Caco-2 (cell line): ENCODE data around the gene KLHL29. TPM values are rescaled to one million over a fixed set of nuclear protein-coding genes. Genes with fewer than 3 reads are reported as not detected.

Source experiments
- BruUV-seq: library from RNA; stranded (reverse); fragments of 400-500 nt; replicated peaks from 2 replicates; lab custom pipeline; 2021; lab: Mats Ljungman, UMichigan
- CTCF ChIA-PET: fragments of 300-600 bp; sonication (Branson Sonifier 250); formaldehyde crosslinking; loops from one replicate; lab custom pipeline; 2022; ENCODE audit warnings: antibody characterized with exemption; lab: Charles Lee
- POLR2A ChIA-PET: fragments of 300-600 bp; sonication (Branson Sonifier 250); formaldehyde crosslinking; loops from one replicate; lab custom pipeline; 2022; ENCODE audit warnings: antibody characterized with exemption; lab: Charles Lee
- DNase-seq, 2 experiments: peaks; one replicate each; pipeline versions ENCODE4 v3.0.0 to v3.0.0-alpha.2; 2020 to 2022
- H3K27me3 ChIP-seq: replicated peaks from 2 replicates; pipeline ENCODE4 v1.6.0; 2011; ENCODE audit warnings: low read length; ENCODE audit not compliant: control insufficient read depth, insufficient read depth
- H3K36me3 ChIP-seq: 2 replicates; pipeline ENCODE4 v1.5.1; 2011; ENCODE audit warnings: low read length; ENCODE audit not compliant: control insufficient read depth, insufficient read depth
- H3K4me1 ChIP-seq: fragments of 250-450 bp; sonication (Bioruptor Pico); 2 replicates; pipeline ENCODE4 v1.5.1; 2020; ENCODE audit warnings: mild to moderate bottlenecking
- H3K4me3 ChIP-seq: 2 replicates; pipeline ENCODE4 v1.5.1; 2011; ENCODE audit warnings: low read depth, mild to moderate bottlenecking, control low read depth, low read length
- H3K9me3 ChIP-seq: fragments of 250-450 bp; sonication (Bioruptor Pico); 2 replicates; pipeline ENCODE4 v1.5.1; 2020; ENCODE audit warnings: mild to moderate bottlenecking, moderate library complexity
- H3K27ac Mint-ChIP-seq: one replicate; pipeline ENCODE4 v1.8.0; 2022; ENCODE audit warnings: mixed read lengths; ENCODE audit not compliant: unreplicated experiment
- H3K27me3 Mint-ChIP-seq: one replicate; pipeline ENCODE4 v1.8.0; 2022; ENCODE audit warnings: mixed read lengths; ENCODE audit not compliant: insufficient read depth, unreplicated experiment
- H3K36me3 Mint-ChIP-seq: one replicate; pipeline ENCODE4 v1.8.0; 2022; ENCODE audit warnings: mild to moderate bottlenecking, mixed read lengths; ENCODE audit not compliant: insufficient read depth, unreplicated experiment
- H3K4me1 Mint-ChIP-seq: one replicate; pipeline ENCODE4 v1.8.0; 2022; ENCODE audit warnings: low read depth, mixed read lengths; ENCODE audit not compliant: unreplicated experiment
- H3K4me3 Mint-ChIP-seq: one replicate; pipeline ENCODE4 v1.8.0; 2022; ENCODE audit warnings: mild to moderate bottlenecking, moderate library complexity, mixed read lengths; ENCODE audit not compliant: unreplicated experiment
- H3K9me3 Mint-ChIP-seq: one replicate; pipeline ENCODE4 v1.8.0; 2022; ENCODE audit warnings: mixed read lengths; ENCODE audit not compliant: unreplicated experiment
- intact Hi-C: fragments of 100-400 bp; cut with micrococcal nuclease; formaldehyde crosslinking; loops from one replicate; pipeline ENCODE4 v1.10.0; 2022; ENCODE audit not compliant: unreplicated experiment
- total RNA-seq: library from RNA; stranded (reverse); gene quantifications from 2 replicates; pipeline ENCODE4 v1.2.3, GENCODE V29; 2022
- TF ChIP-seq, protein P1 (sequence below), 2 experiments: fragments of 200-600 bp in 1 of 2; IDR thresholded peaks; 1 replicate in 1 of 2; 2 replicates in 1 of 2; pipeline versions ENCODE4 v1.5.1 to v1.8.0; 2011 to 2022; ENCODE audit warnings: antibody characterized with exemption in 1 of 2, control low read depth in 1 of 2, inconsistent platforms in 1 of 2, low read depth in 1 of 2, low read length in 1 of 2, mild to moderate bottlenecking in 1 of 2, moderate library complexity in 1 of 2; ENCODE audit not compliant: insufficient read depth in 1 of 2, severe bottlenecking in 1 of 2, unreplicated experiment in 1 of 2

Gene KLHL29
- total RNA-seq, 1 experiment from 2014 or later, result 0.61 TPM

DNA sequence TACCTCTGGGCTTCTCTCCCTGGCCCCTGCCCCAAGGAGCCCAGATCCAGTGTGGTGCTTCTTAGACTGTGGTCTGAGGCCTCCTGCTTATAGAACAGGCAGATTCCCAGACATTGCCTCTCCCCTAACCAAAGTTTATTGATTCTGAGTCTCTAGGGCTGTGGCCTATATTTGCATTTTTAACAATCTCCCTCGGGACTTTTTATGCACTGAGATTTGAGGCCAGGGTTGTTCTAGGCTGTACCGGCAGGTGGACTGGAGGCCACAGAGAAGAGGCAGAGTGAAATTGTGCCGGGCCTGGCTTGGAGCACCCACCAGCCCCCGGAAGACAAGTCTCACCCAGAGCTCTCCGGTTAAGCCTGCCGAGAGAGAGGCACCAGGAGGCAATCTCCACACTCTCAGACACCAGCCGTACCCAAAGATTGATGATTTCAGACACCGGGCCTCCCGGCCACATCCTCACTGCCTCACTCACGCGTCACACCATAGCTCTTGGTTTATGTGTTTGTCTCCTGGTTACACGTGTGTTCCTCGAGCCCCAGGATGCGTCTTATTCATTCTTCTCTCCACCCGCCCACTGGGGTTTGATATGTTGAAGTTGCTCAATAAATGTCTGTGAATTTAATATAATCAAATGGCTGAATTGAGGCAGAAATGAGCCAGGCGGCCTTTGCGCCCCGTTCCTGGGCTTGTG lies 203.7 kb downstream of the KLHL29 start:
- Histone ChIP-seq H3K27me3 (no peaks in the 10 kb centered on the region; the same call in 1 of the 2 replicates), H3K4me3 (no peak overlapping the region), H3K4me1 (no peaks in the 10 kb centered on the region), H3K9me3 (no peaks in the 10 kb centered on the region), H3K36me3 (no peaks in the 10 kb centered on the region)
- Mint-ChIP-seq H3K27me3 (peaks cover 3% of the 10 kb centered on the region), H3K4me3 (no peak overlapping the region), H3K27ac (no peak overlapping the region), H3K9me3 (no peaks in the 10 kb centered on the region), H3K4me1 (no peaks in the 10 kb centered on the region), H3K36me3 (no peaks in the 10 kb centered on the region)
- DNase-seq, result no peak
- no TSS peak for BruUV-seq
- TF ChIP-seq, protein P1, sequence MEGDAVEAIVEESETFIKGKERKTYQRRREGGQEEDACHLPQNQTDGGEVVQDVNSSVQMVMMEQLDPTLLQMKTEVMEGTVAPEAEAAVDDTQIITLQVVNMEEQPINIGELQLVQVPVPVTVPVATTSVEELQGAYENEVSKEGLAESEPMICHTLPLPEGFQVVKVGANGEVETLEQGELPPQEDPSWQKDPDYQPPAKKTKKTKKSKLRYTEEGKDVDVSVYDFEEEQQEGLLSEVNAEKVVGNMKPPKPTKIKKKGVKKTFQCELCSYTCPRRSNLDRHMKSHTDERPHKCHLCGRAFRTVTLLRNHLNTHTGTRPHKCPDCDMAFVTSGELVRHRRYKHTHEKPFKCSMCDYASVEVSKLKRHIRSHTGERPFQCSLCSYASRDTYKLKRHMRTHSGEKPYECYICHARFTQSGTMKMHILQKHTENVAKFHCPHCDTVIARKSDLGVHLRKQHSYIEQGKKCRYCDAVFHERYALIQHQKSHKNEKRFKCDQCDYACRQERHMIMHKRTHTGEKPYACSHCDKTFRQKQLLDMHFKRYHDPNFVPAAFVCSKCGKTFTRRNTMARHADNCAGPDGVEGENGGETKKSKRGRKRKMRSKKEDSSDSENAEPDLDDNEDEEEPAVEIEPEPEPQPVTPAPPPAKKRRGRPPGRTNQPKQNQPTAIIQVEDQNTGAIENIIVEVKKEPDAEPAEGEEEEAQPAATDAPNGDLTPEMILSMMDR (IDR thresholded peaks at IDR 0.05; ENCODE audit: insufficient read depth in 1 of 2, low read depth in 1 of 2, low read length in 1 of 2, severe bottlenecking in 1 of 2, unreplicated experiment in 1 of 2), result no peak
- intact Hi-C loops, result no loop called here
- CTCF ChIA-PET, result no interaction called here
- POLR2A ChIA-PET, result no interaction called here

DNA sequence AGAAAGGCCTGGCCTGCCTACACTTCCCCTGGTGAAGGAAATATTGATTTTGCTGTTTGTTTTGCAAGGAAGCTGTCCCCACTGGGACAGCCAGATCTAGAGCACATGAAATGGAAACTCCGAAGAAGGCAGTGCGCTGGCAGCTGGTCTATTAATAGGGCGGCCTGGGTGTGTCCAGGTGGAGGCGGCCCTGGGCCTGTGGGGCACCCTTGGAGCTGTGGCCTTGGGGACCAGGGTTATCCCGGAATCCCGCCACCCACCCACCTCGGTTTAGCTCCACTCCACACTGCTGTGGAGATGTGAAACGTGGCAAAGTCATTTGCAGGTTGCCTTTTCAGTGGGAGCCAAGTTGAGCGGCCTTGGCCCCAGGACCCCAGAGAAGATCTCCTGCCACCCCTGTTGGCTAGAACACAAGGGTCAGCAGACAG lies 204.3 kb downstream of the KLHL29 start:
- Mint-ChIP-seq H3K36me3 (no peaks in the 10 kb centered on the region), H3K4me1 (no peaks in the 10 kb centered on the region), H3K27ac (no peak overlapping the region), H3K4me3 (no peak overlapping the region), H3K27me3 (peaks cover 3% of the 10 kb centered on the region), H3K9me3 (no peaks in the 10 kb centered on the region)
- intact Hi-C loops, result no loop called here
- ChIA-PET CTCF (no interaction called here), POLR2A (no interaction called here)
- Histone ChIP-seq H3K9me3 (no peaks in the 10 kb centered on the region), H3K4me1 (no peaks in the 10 kb centered on the region), H3K27me3 (no peaks in the 10 kb centered on the region; the same call in 1 of the 2 replicates), H3K36me3 (no peaks in the 10 kb centered on the region), H3K4me3 (no peak overlapping the region)
- BruUV-seq, result no TSS peak
- no peak for DNase-seq
- TF ChIP-seq, protein P1 (IDR thresholded peaks at IDR 0.05; ENCODE audit: insufficient read depth in 1 of 2, low read depth in 1 of 2, low read length in 1 of 2, severe bottlenecking in 1 of 2, unreplicated experiment in 1 of 2), result no peak

DNA sequence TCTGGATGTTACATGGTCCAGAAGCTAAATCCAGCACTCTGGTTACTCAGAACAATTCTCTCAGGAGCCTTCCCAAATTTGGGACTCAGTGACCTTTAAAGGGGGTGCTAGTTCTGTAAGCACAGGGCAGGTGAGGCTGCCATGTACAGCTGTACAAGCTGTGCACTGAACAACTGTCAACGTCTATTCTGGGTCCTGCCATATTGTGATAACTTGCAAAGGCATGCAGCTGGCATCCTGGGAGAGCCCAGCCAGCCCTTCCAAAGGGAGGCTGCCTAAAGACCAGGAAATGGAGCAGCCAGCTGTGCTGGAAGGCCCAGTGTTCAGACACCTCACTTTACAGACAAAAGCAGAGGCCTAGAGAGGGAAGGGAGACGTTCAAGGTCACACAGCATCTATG lies 204.8 kb downstream of the KLHL29 start:
- Mint-ChIP-seq H3K9me3 (no peaks in the 10 kb centered on the region), H3K27me3 (peaks cover 3% of the 10 kb centered on the region), H3K36me3 (no peaks in the 10 kb centered on the region), H3K4me1 (no peaks in the 10 kb centered on the region), H3K4me3 (no peak overlapping the region), H3K27ac (no peak overlapping the region)
- CTCF ChIA-PET, result no interaction called here
- Histone ChIP-seq H3K9me3 (no peaks in the 10 kb centered on the region), H3K36me3 (no peaks in the 10 kb centered on the region), H3K4me3 (no peak overlapping the region), H3K27me3 (no peaks in the 10 kb centered on the region; the same call in 1 of the 2 replicates), H3K4me1 (no peaks in the 10 kb centered on the region)
- TF ChIP-seq, protein P1 (IDR thresholded peaks at IDR 0.05; ENCODE audit: insufficient read depth in 1 of 2, low read depth in 1 of 2, low read length in 1 of 2, severe bottlenecking in 1 of 2, unreplicated experiment in 1 of 2), result no peak
- intact Hi-C loops, result no loop called here
- no TSS peak for BruUV-seq
- POLR2A ChIA-PET, result no interaction called here
- no peak for DNase-seq
